IMR-90 (cell line): ENCODE measurements around the gene NUMA1. TPM values are rescaled to one million over a fixed set of nuclear protein-coding genes. Genes with fewer than 3 reads are reported as not detected.

Experiments
- ATAC-seq: fragments of 200-7000 bp; cut with Tn5 transposase; 2 replicates; pipeline ENCODE4 v1.9.1; 2020; ENCODE audit warnings: low read depth, mild to moderate bottlenecking, moderate library complexity
- BruUV-seq: library from RNA; stranded (reverse); fragments of 400-500 nt; replicated peaks from 2 replicates; lab custom pipeline; 2021; lab: Mats Ljungman, UMichigan
- CTCF ChIA-PET: fragments of 300-600 bp; formaldehyde crosslinking; extraction: SDS; loops from one replicate; lab custom pipeline; 2021; ENCODE audit warnings: antibody characterized with exemption; lab: Yijun Ruan, JAX
- POLR2A ChIA-PET: fragments of 300-600 bp; sonication (Branson Sonifier 250); formaldehyde crosslinking; loops from one replicate; lab custom pipeline; 2022; ENCODE audit warnings: antibody characterized with exemption; ENCODE audit not compliant: unreplicated experiment; lab: Charles Lee
- DNase-seq: peaks from one replicate; pipeline ENCODE4 v3.0.0; 2013
- H2AFZ ChIP-seq: replicated peaks from 2 replicates; pipeline ENCODE3; 2013; ENCODE audit warnings: low read length, mild to moderate bottlenecking; ENCODE audit not compliant: poor library complexity
- H2AK5ac ChIP-seq: 2 replicates; pipeline ENCODE4 v1.6.1; 2013; ENCODE audit warnings: low read depth, low read length, inconsistent platforms
- H2AK9ac ChIP-seq: replicated peaks from 2 replicates; pipeline ENCODE3; 2013; ENCODE audit warnings: mild to moderate bottlenecking, low read depth, low read length, moderate library complexity; ENCODE audit not compliant: poor library complexity
- H2BK120ac ChIP-seq: 2 replicates; pipeline ENCODE4 v1.6.1; 2013; ENCODE audit warnings: low read depth, low read length, inconsistent platforms
- H2BK15ac ChIP-seq: 3 replicates; pipeline ENCODE4 v1.6.1; 2013; ENCODE audit warnings: low read depth, low read length, inconsistent platforms
- H2BK20ac ChIP-seq: 2 replicates; pipeline ENCODE4 v1.6.1; 2013; ENCODE audit warnings: low read depth, mild to moderate bottlenecking, inconsistent platforms, low read length, moderate library complexity
- H2BK5ac ChIP-seq: 2 replicates; pipeline ENCODE4 v1.6.1; 2013; ENCODE audit warnings: mild to moderate bottlenecking, low read depth, low read length, inconsistent platforms; ENCODE audit not compliant: poor library complexity, severe bottlenecking
- H3K14ac ChIP-seq: replicated peaks from 2 replicates; pipeline ENCODE4 v1.6.1; 2013; ENCODE audit warnings: low read depth, low read length, inconsistent platforms
- H3K18ac ChIP-seq: 2 replicates; pipeline ENCODE4 v1.6.1; 2013; ENCODE audit warnings: low read depth, low read length, control low read depth
- H3K23ac ChIP-seq: 2 replicates; pipeline ENCODE4 v1.6.1; 2013; ENCODE audit warnings: low read depth, low read length, inconsistent platforms
- H3K27ac ChIP-seq: 2 replicates; pipeline ENCODE4 v1.5.1; 2013; ENCODE audit warnings: mild to moderate bottlenecking, control low read depth, low read length; ENCODE audit not compliant: insufficient read depth
- H3K27me3 ChIP-seq: 2 replicates; pipeline ENCODE4 v1.6.1; 2013; ENCODE audit warnings: low read length; ENCODE audit not compliant: control insufficient read depth, insufficient read depth
- H3K36me3 ChIP-seq: 2 replicates; pipeline ENCODE4 v1.6.1; 2013; ENCODE audit warnings: low read length, mixed read lengths; ENCODE audit not compliant: control insufficient read depth, insufficient read depth
- H3K4ac ChIP-seq: 2 replicates; pipeline ENCODE4 v1.6.1; 2013; ENCODE audit warnings: low read depth, low read length, inconsistent platforms
- H3K4me1 ChIP-seq: 2 replicates; pipeline ENCODE4 v1.6.1; 2013; ENCODE audit warnings: low read length, mixed read lengths; ENCODE audit not compliant: control insufficient read depth, insufficient read depth
- H3K4me2 ChIP-seq: 2 replicates; pipeline ENCODE4 v1.6.1; 2013; ENCODE audit warnings: low read depth, mild to moderate bottlenecking, control low read depth, low read length, moderate library complexity
- H3K4me3 ChIP-seq: 2 replicates; pipeline ENCODE4 v1.5.1; 2013; ENCODE audit warnings: low read depth, mild to moderate bottlenecking, control low read depth, low read length, moderate library complexity; ENCODE audit not compliant: insufficient read depth
- H3K56ac ChIP-seq: 2 replicates; pipeline ENCODE4 v1.6.1; 2013; ENCODE audit warnings: low read length, inconsistent platforms; ENCODE audit not compliant: insufficient read depth; ENCODE audit errors: extremely low read depth
- H3K79me1 ChIP-seq, 2 experiments: 2 replicates each; pipeline ENCODE4 v1.6.1; 2013; ENCODE audit warnings: low read length in 2 of 2, inconsistent platforms in 1 of 2, low read depth in 1 of 2
- H3K9ac ChIP-seq: 2 replicates; pipeline ENCODE4 v1.6.1; 2013; ENCODE audit warnings: low read depth, low read length, control low read depth
- H3K9me1 ChIP-seq: 2 replicates; pipeline ENCODE4 v1.6.1; 2013; ENCODE audit warnings: low read length, inconsistent platforms; ENCODE audit not compliant: insufficient read depth
- H3K9me3 ChIP-seq: 2 replicates; pipeline ENCODE4 v1.6.1; 2013; ENCODE audit warnings: low read length; ENCODE audit not compliant: control insufficient read depth, insufficient read depth
- H4K20me1 ChIP-seq: 2 replicates; pipeline ENCODE4 v1.6.1; 2013; ENCODE audit warnings: low read length, inconsistent platforms; ENCODE audit not compliant: insufficient read depth
- H4K5ac ChIP-seq: 2 replicates; pipeline ENCODE4 v1.6.1; 2013; ENCODE audit warnings: mild to moderate bottlenecking, low read depth, low read length, control low read depth
- H4K8ac ChIP-seq, 2 experiments: 2 replicates each; pipeline ENCODE4 v1.6.1; 2013; ENCODE audit warnings: low read depth in 2 of 2, low read length in 2 of 2, control low read depth in 1 of 2, inconsistent platforms in 1 of 2
- H4K91ac ChIP-seq: 2 replicates; pipeline ENCODE4 v1.6.1; 2013; ENCODE audit warnings: low read depth, low read length, inconsistent platforms; ENCODE audit not compliant: insufficient read depth
- BHLHE40 ChIP-seq: fragments of 150-350 bp; IDR thresholded peaks from 2 replicates; pipeline ENCODE4 v1.6.1; 2016; ENCODE audit warnings: mild to moderate bottlenecking, low read depth, low read length
- CEBPB ChIP-seq: IDR thresholded peaks from 2 replicates; pipeline ENCODE4 v1.6.1; 2012; ENCODE audit warnings: low read depth, low read length, improper control_type of control experiment
- FOS ChIP-seq: fragments of 150-350 bp; IDR thresholded peaks from 2 replicates; pipeline ENCODE4 v1.6.1; 2016; ENCODE audit warnings: low read depth, low read length
- MAFK ChIP-seq: IDR thresholded peaks from 2 replicates; pipeline ENCODE4 v1.6.1; 2012; ENCODE audit warnings: low read depth, low read length, improper control_type of control experiment
- NFE2L2 ChIP-seq: fragments of 150-350 bp; IDR thresholded peaks from 2 replicates; pipeline ENCODE4 v1.6.1; 2016; ENCODE audit warnings: low read depth, mild to moderate bottlenecking, low read length
- POLR2A ChIP-seq: IDR thresholded peaks from 2 replicates; pipeline ENCODE4 v1.6.1; 2012; ENCODE audit warnings: mild to moderate bottlenecking, low read depth, low read length
- RCOR1 ChIP-seq: IDR thresholded peaks from 2 replicates; pipeline ENCODE4 v1.6.1; 2012; ENCODE audit warnings: mild to moderate bottlenecking, low read length, improper control_type of control experiment; ENCODE audit not compliant: insufficient replicate concordance
- SMC3 ChIP-seq: fragments of 150-350 bp; IDR thresholded peaks from 2 replicates; pipeline ENCODE4 v1.6.1; 2016; ENCODE audit warnings: low read depth, mild to moderate bottlenecking, antibody characterized with exemption, low read length, moderate library complexity
- USF2 ChIP-seq: fragments of 150-350 bp; IDR thresholded peaks from 2 replicates; pipeline ENCODE4 v1.6.1; 2017; ENCODE audit warnings: mild to moderate bottlenecking, antibody characterized with exemption, low read length, low read depth
- WGBS, 2 experiments: methylation state at CpG; one replicate each; pipeline versions ENCODE4 v1.1.5 to v1.1.7; 2013; ENCODE audit warnings: missing lambda C conversion rate in 2 of 2; ENCODE audit not compliant: insufficient read length in 1 of 2; ENCODE audit errors: extremely low coverage in 2 of 2; 5-methylcytosine and 5-hydroxymethylcytosine counted together
- dilution Hi-C: fragments of 300-500 bp; cut with HindIII; formaldehyde crosslinking; loops from one replicate; pipeline ENCODE4 v1.14.3; 2018; ENCODE audit warnings: low sequenced_read_pairs; ENCODE audit not compliant: unreplicated experiment
- in situ Hi-C: fragments of 300-500 bp; cut with MboI; formaldehyde crosslinking; loops from 3 replicates; pipeline ENCODE4 v1.14.3; 2019; ENCODE audit warnings: low sequenced_read_pairs, inconsistent platforms, mixed read lengths
- intact Hi-C: fragments of 100-400 bp; cut with micrococcal nuclease; formaldehyde crosslinking; loops from 2 replicates; pipeline ENCODE4 v1.10.0; 2022
- polyA plus RNA-seq, 3 experiments: library from polyadenylated mRNA; depleted of rRNA; stranded (reverse); fragments of >200 nt; gene quantifications; 2 replicates each; pipeline ENCODE4 v1.2.3, GENCODE V29; 2012; ENCODE audit warnings: low replicate concordance in 1 of 3
- total RNA-seq: library from RNA; depleted of rRNA; stranded (reverse); fragments of >200 nt; gene quantifications from 2 replicates; pipeline ENCODE4 v1.2.3, GENCODE V29; 2012

NUMA1 gene
- total and polyA plus RNA-seq, 2 of the 4 experiments (the other 2 are of a cell fraction): 61.7 to 97.0 TPM

DNA sequence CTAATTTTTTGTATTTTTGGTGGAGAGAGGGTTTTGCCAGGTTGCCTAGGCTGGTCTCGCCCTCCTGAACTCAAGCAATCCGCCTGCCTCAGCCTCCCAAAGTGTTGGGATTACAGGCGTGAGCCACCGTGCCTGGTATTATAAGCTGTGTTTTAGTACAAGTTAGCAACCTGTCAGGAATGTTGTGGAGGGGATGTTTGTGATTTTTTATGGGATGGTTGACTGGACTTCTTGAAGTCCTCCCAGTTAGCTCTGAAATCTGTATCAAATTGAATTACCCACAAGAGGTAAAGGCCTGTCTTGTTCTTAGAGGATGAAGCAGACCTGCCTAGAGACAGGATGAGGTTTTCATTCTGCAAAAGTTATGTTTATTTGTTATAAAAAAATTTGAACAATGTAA, 115.7 kb downstream of the NUMA1 start:
- H2AK5ac ChIP-seq: no peak overlapping the region
- no peak overlapping the region for H3K4me3 ChIP-seq
- H2BK120ac ChIP-seq: no peak overlapping the region
- H3K79me1 ChIP-seq: peaks cover 8 to 16% of the 10 kb centered on the region in 2 experiments
- ChIA-PET POLR2A (no interaction called here), CTCF (interaction anchor here (0.8 to 1.4 kb wide), 3 partner anchors 13 to 466 kb away, joined by 3 to 4 read pairs (median 3); no protein-coding TSS in a partner anchor)
- H4K8ac ChIP-seq: no peak overlapping the region
- TF ChIP-seq CEBPB (no peak), FOS (no peak), SMC3 (no peak), MAFK (no peak), POLR2A (no peak), NFE2L2 (no peak), BHLHE40 (no peak), USF2 (no peak), RCOR1 (no peak)
- no peak overlapping the region for H3K18ac ChIP-seq
- peaks cover 14% of the 10 kb centered on the region; the same call in 1 of the 2 replicates for H4K20me1 ChIP-seq
- no peak overlapping the region for H3K23ac ChIP-seq
- H3K9ac ChIP-seq: no peak overlapping the region
- H2BK5ac ChIP-seq: no peak overlapping the region
- H3K9me3 ChIP-seq: no peaks in the 10 kb centered on the region
- 80% methylated on average over 1 of the region's 4 CpGs; no CpG with 5 or more reads in 1 of the 2 experiments for WGBS, 2 experiments
- H3K9me1 ChIP-seq: peaks cover 6% of the 10 kb centered on the region
- dilution Hi-C loops (no loop called here), in situ Hi-C loops (no loop called here), intact Hi-C loops (no loop called here)
- no peak overlapping the region for H3K4ac ChIP-seq
- no peak overlapping the region for H2AK9ac ChIP-seq
- no peak overlapping the region for H3K4me2 ChIP-seq
- H3K56ac ChIP-seq: no peak overlapping the region
- no peak overlapping the region for H3K14ac ChIP-seq
- no peaks in the 10 kb centered on the region for H3K27me3 ChIP-seq
- H2BK15ac ChIP-seq: no peak overlapping the region
- H4K5ac ChIP-seq: no peak overlapping the region
- no TSS peak for BruUV-seq
- DNase-seq (no peak), ATAC-seq (no peak)
- no peak overlapping the region for H2AFZ ChIP-seq
- peaks cover 20% of the 10 kb centered on the region for H3K36me3 ChIP-seq
- no peak overlapping the region for H2BK20ac ChIP-seq
- no peak overlapping the region for H4K91ac ChIP-seq
- no peak overlapping the region for H3K27ac ChIP-seq
- peaks cover 2% of the 10 kb centered on the region; the same call in 1 of the 2 replicates for H3K4me1 ChIP-seq
